Activated T-helper 17 cell treated with anti-CD3 and anti-CD28 coated beads, Interleukin-2, amount 50 U/mL, for 72 hours (primary cell): ENCODE data around the gene ARHGAP1. TPM values are rescaled to one million over a fixed set of nuclear protein-coding genes. Genes with fewer than 3 reads are reported as not detected.
"Not testable (repeated sequence)": the region's sequence is repeated elsewhere in the genome, so short reads cannot be mapped to it uniquely, and the experiment has no call there.

Source experiments
- ATAC-seq: fragments of 150-1000 bp; cut with Tn5 transposase; replicated peaks from 2 replicates; pipeline ENCODE4 v1.10.0; 2021; ENCODE audit warnings: mild to moderate bottlenecking, moderate library complexity
- H3K27ac Mint-ChIP-seq: one replicate; pipeline ENCODE4 v1.8.0; 2022; ENCODE audit warnings: mixed read lengths
- H3K27me3 Mint-ChIP-seq: one replicate; pipeline ENCODE4 v1.8.0; 2022; ENCODE audit warnings: mixed read lengths
- H3K36me3 Mint-ChIP-seq: one replicate; pipeline ENCODE4 v1.8.0; 2022; ENCODE audit warnings: low read depth, mild to moderate bottlenecking, mixed read lengths
- H3K4me1 Mint-ChIP-seq: one replicate; pipeline ENCODE4 v1.8.0; 2022; ENCODE audit warnings: mixed read lengths
- H3K4me3 Mint-ChIP-seq: one replicate; pipeline ENCODE4 v1.8.0; 2022; ENCODE audit warnings: mild to moderate bottlenecking, mixed read lengths
- H3K9me3 Mint-ChIP-seq: one replicate; pipeline ENCODE4 v1.8.0; 2022; ENCODE audit warnings: mixed read lengths
- total RNA-seq, 2 donors: library from RNA; stranded (reverse); gene quantifications; one replicate each; pipeline ENCODE4 v1.2.3, GENCODE V29; 2022

The ARHGAP1 gene
- total RNA-seq, 2 donors from 2014 or later, result 43.5 to 49.6 TPM

- H3K27me3 Mint-ChIP-seq, H3K4me3 Mint-ChIP-seq, H3K9me3 Mint-ChIP-seq, ATAC-seq, H3K4me1 Mint-ChIP-seq, H3K36me3 Mint-ChIP-seq, H3K27ac Mint-ChIP-seq: not testable (repeated sequence)
Observed at GRCh38 chr11:46717825-46718154, 17.4 kb upstream of the ARHGAP1 start.

GRCh38 chr11:46712874-46713576 is 12.6 kb upstream of the ARHGAP1 start:
- Mint-ChIP-seq H3K27me3 (no peaks in the 10 kb centered on the region), H3K9me3 (no peaks in the 10 kb centered on the region), H3K4me1 (no peaks in the 10 kb centered on the region), H3K27ac (no peak overlapping the region), H3K4me3 (no peak overlapping the region), H3K36me3 (no peaks in the 10 kb centered on the region)
- ATAC-seq, result no peak

DNA sequence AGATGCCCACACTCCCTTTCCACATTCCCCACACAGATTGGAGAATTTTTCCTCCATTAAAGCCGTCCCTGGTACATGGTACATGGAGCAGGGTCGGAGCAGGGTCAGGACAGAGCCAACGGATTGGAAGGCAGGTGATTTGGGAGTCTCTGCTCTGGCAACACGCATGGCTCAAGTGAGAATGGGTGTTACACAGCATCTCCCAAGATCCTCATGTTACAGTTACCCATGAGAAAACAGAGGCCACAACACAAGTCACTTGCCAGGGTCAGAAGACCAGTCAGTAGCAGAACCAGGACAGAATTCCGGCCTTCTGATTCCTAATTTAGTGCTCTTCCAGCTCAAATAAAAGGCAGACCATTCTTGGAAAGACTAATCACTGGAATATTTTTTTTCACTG is 10.9 kb upstream of the ARHGAP1 start:
- ATAC-seq, result no peak
- Mint-ChIP-seq H3K4me1 (no peaks in the 10 kb centered on the region), H3K27me3 (no peaks in the 10 kb centered on the region), H3K27ac (no peak overlapping the region), H3K36me3 (peaks cover 16% of the 10 kb centered on the region), H3K4me3 (no peak overlapping the region), H3K9me3 (no peaks in the 10 kb centered on the region)

DNA sequence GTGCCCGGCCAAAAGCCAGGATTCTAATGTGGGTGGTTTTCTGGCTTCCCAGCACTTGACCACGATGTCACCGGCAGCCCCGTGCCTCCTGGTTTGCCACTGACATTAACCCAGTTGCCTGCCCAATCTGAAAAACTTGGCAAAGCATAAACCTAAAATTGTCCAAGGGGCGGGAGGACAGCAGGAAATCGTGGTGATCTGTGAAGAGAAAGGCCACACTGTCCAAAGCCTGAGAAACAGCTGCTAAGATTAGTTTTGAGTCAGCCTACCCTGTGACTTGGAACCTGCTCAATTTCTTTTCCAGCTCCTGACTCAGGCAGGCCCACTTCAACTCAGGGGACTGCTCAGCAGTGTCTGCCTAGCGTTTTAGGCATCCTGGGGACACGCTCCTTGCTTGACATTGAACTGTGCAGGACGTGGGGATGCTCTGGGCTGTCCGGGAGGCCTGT is 10.4 kb upstream of the ARHGAP1 start:
- H3K9me3 Mint-ChIP-seq, result no peaks in the 10 kb centered on the region
- no peak overlapping the region for H3K27ac Mint-ChIP-seq
- ATAC-seq, result no peak
- peaks cover 21% of the 10 kb centered on the region for H3K36me3 Mint-ChIP-seq
- no peaks in the 10 kb centered on the region for H3K27me3 Mint-ChIP-seq
- H3K4me1 Mint-ChIP-seq, result no peaks in the 10 kb centered on the region
- no peak overlapping the region for H3K4me3 Mint-ChIP-seq

GRCh38 chr11:46709351-46709750 is 8.9 kb upstream of the ARHGAP1 start:
- H3K36me3 Mint-ChIP-seq, result peaks cover 34% of the 10 kb centered on the region
- H3K4me1 Mint-ChIP-seq, H3K4me3 Mint-ChIP-seq, ATAC-seq, H3K27me3 Mint-ChIP-seq, H3K9me3 Mint-ChIP-seq, H3K27ac Mint-ChIP-seq: not testable (repeated sequence)

DNA sequence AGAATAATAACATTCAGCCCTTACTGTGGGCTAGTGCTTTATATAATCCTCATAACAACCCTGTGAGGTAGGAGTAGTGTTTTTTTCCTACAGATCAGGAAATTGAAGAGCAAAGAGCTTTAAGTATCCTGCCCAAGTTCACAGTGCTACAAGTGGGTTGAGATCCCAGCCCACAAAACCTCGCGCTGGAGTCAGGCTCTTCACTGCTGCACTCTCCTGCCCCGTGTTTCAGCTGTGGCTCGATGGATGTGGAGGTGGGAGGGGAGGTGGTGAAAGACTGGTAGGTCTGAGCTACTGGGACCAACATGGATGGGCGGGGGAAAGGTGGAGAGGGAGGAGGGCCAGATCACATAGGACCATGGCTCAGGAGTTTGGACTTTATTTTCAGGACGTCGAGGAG is 6.5 kb upstream of the ARHGAP1 start:
- Mint-ChIP-seq H3K9me3 (no peaks in the 10 kb centered on the region), H3K36me3 (peaks cover 58% of the 10 kb centered on the region), H3K4me1 (peaks cover 5% of the 10 kb centered on the region), H3K27me3 (no peaks in the 10 kb centered on the region), H3K4me3 (no peak overlapping the region), H3K27ac (no peak overlapping the region)
- ATAC-seq, result no peak

- H3K4me1 Mint-ChIP-seq, result peaks cover 10% of the 10 kb centered on the region
- H3K36me3 Mint-ChIP-seq, result peaks cover 75% of the 10 kb centered on the region
- H3K4me3 Mint-ChIP-seq, result no peak overlapping the region
- no peak overlapping the region for H3K27ac Mint-ChIP-seq
- no peak for ATAC-seq
- no peaks in the 10 kb centered on the region for H3K27me3 Mint-ChIP-seq
- H3K9me3 Mint-ChIP-seq, result no peaks in the 10 kb centered on the region
Observed at GRCh38 chr11:46705070-46705688, 4.8 kb upstream of the ARHGAP1 start.

- H3K4me3 Mint-ChIP-seq, result peak overlapping the region; percentile 97
- no peaks in the 10 kb centered on the region for H3K27me3 Mint-ChIP-seq
- no peaks in the 10 kb centered on the region for H3K9me3 Mint-ChIP-seq
- peaks cover 61% of the 10 kb centered on the region for H3K36me3 Mint-ChIP-seq
- peak overlapping the region; percentile 98 for H3K27ac Mint-ChIP-seq
- peaks cover 15% of the 10 kb centered on the region for H3K4me1 Mint-ChIP-seq
- no peak for ATAC-seq
Observed at GRCh38 chr11:46701078-46701654, 747 bp upstream of the ARHGAP1 start.

GRCh38 chr11:46698597-46698996 is 1.8 kb downstream of the ARHGAP1 start:
- peaks cover 15% of the 10 kb centered on the region for H3K4me1 Mint-ChIP-seq

DNA sequence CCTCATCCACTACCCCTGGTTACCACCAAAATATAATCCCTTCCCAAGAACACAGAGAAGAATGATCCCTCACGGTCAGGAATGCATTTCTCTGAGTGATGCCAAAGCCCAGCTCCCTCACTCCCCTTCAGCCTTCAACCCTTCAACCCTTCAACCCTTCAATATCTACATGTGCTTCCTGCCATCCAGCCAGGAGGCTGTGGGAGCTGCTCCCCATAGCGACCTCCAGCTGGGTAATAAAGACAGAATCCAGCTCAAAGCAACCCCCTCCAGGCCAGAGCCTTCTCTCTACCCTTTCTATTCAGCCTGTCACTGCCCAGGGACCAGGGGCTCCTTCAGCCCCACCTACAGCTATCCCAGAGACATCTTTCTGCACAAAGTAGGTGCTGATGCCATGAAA is 2.7 kb downstream of the ARHGAP1 start:
- peak overlapping the region; percentile 64 for H3K27ac Mint-ChIP-seq
- ATAC-seq, result no peak
- H3K36me3 Mint-ChIP-seq, result peaks cover 63% of the 10 kb centered on the region
- no peaks in the 10 kb centered on the region for H3K9me3 Mint-ChIP-seq
- H3K4me3 Mint-ChIP-seq, result peak overlapping the region; percentile 9
- peaks cover 14% of the 10 kb centered on the region for H3K4me1 Mint-ChIP-seq
- H3K27me3 Mint-ChIP-seq, result no peaks in the 10 kb centered on the region

More at GRCh38 chr11:46698597-46698996, 1.8 kb downstream of the ARHGAP1 start:
- H3K27me3 Mint-ChIP-seq, result no peaks in the 10 kb centered on the region
- no peaks in the 10 kb centered on the region for H3K9me3 Mint-ChIP-seq
- no peak for ATAC-seq
- peak overlapping the region; percentile 64 for H3K27ac Mint-ChIP-seq
- peaks cover 63% of the 10 kb centered on the region for H3K36me3 Mint-ChIP-seq
- peak overlapping the region; percentile 97 for H3K4me3 Mint-ChIP-seq

- Mint-ChIP-seq H3K4me1 (peaks cover 10% of the 10 kb centered on the region), H3K27ac (peak overlapping the region; percentile 64), H3K27me3 (no peaks in the 10 kb centered on the region), H3K4me3 (no peak overlapping the region), H3K9me3 (no peaks in the 10 kb centered on the region), H3K36me3 (peaks cover 62% of the 10 kb centered on the region)
- no peak for ATAC-seq
Observed at GRCh38 chr11:46697303-46697702, 3.1 kb downstream of the ARHGAP1 start.

DNA sequence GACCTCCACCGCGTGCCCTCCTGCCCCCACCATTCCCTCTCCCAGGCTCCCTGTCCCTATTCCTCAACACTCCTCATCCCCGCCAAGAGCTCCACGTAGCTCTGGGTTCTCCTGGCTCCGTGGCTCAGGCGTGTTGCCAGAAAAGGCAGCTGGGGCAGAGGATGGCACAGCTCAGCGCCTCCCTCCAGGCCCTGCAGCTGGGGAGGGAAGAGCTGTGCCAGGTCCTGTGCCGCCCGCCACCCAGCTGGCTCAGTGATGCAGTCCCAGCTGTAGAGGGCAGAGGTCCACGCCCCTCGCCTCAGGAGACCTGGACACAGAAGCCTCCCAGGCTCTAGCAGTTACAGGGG is 4.2 kb downstream of the ARHGAP1 start:
- ATAC-seq, result no peak
- Mint-ChIP-seq H3K4me3 (no peak overlapping the region), H3K27ac (peak overlapping the region; percentile 66), H3K4me1 (peaks cover 5% of the 10 kb centered on the region), H3K36me3 (peaks cover 61% of the 10 kb centered on the region), H3K9me3 (no peaks in the 10 kb centered on the region), H3K27me3 (no peaks in the 10 kb centered on the region)

DNA sequence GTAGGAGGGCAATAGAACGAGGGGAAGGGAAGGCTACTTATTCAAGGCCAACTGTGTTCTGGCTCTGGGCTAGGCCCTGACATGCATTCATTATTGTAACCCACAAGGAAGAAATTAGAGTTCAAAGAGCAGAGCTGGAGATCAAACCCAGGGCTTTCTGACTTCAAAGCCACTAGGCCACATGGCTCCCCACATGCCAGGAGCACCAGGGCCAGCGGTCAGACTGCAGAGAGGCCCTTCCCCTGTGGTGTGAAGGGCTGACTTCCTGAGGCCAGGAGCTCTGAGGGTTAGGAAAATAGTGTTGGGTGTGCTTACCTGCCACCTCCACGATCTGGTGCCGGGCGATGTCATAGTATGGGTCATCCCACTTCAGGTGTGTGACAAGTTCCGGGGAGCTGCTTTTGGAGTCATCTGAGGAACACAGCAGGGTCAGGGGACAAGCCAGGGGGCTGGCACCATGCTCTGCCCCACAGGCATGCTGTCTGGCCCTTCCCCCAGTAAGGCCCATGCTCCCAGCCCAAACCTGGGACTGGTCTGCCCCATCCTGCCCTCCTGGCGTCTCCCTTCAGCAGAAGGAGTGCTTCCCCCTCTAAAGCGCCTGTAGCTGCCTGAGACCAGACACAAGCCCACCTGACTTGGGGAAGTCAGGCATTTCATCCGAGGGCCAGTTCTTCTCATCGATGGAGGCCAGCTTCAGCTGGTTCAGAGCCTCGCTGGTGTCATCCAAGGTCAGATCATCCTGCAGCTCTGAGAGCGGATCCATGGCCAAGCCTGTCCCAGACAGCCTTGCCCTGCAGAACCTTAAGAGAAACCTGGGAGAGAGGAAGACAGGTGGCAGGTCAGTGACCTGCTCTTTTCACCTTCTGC is 4.8 kb downstream of the ARHGAP1 start:
- Mint-ChIP-seq H3K36me3 (peaks cover 61% of the 10 kb centered on the region), H3K27me3 (no peaks in the 10 kb centered on the region), H3K27ac (peak overlapping the region; percentile 66), H3K4me1 (peaks cover 7% of the 10 kb centered on the region), H3K9me3 (no peaks in the 10 kb centered on the region), H3K4me3 (no peak overlapping the region)
- no peak for ATAC-seq

- peaks cover 66% of the 10 kb centered on the region for H3K36me3 Mint-ChIP-seq
- no peaks in the 10 kb centered on the region for H3K27me3 Mint-ChIP-seq
- ATAC-seq, result no peak
- peak overlapping the region; percentile 76 for H3K27ac Mint-ChIP-seq
- no peaks in the 10 kb centered on the region for H3K9me3 Mint-ChIP-seq
- H3K4me3 Mint-ChIP-seq, result no peak overlapping the region
- H3K4me1 Mint-ChIP-seq, result peaks cover 9% of the 10 kb centered on the region
Observed at GRCh38 chr11:46694607-46695006, 5.8 kb downstream of the ARHGAP1 start.
